A549 (cell line): ENCODE measurements around the gene CIDEA. TPM values are rescaled to one million over a fixed set of nuclear protein-coding genes. Genes with fewer than 3 reads are reported as not detected.

ENCODE experiments used
- ATAC-seq, 2 experiments: fragments of 200-7000 bp in 1 of 2; fragments of >200 bp in 1 of 2; cut with Nextera tagmentation in 1 of 2; cut with Tn5 transposase in 1 of 2; 3 replicates each; pipeline versions ENCODE4 v1.8.0 to v1.9.1; 2018 to 2020; ENCODE audit warnings: mild to moderate bottlenecking in 1 of 2, moderate library complexity in 1 of 2
- CTCF ChIA-PET: fragments of 300-600 bp; sonication (Branson Sonifier 250); formaldehyde crosslinking; extraction: SDS; loops from one replicate; lab custom pipeline; 2021; ENCODE audit warnings: antibody characterized with exemption, inconsistent platforms; lab: Yijun Ruan, JAX
- POLR2A ChIA-PET: fragments of 350-600 bp; formaldehyde crosslinking; extraction: SDS; loops from one replicate; lab custom pipeline; 2021; ENCODE audit warnings: antibody characterized with exemption, inconsistent platforms; lab: Yijun Ruan, JAX
- DNase-seq, 2 experiments: peaks; one replicate each; pipeline versions ENCODE4 v3.0.0 to v3.0.0-alpha.2; 2011 to 2016; ENCODE audit warnings: low read depth in 1 of 2, low spot score in 1 of 2
- FAIRE-seq: peaks from 2 replicates; lab custom pipeline; 2011; peaks lifted over from hg19 to GRCh38; lab: Jason Lieb, UNC
- H3K27ac ChIP-seq, 2 experiments: fragments of >200 bp; sonication (Bioruptor Twin); formaldehyde crosslinking; 3 replicates each; pipeline ENCODE4 v1.5.1; 2016 to 2017
- H3K4me1 ChIP-seq: fragments of >200 bp; sonication (Bioruptor Twin); formaldehyde crosslinking; 3 replicates; pipeline ENCODE4 v1.6.1; 2016
- H3K4me2 ChIP-seq: fragments of >200 bp; sonication (Bioruptor Twin); formaldehyde crosslinking; 3 replicates; pipeline ENCODE4 v1.6.1; 2016
- H3K4me3 ChIP-seq: fragments of >200 bp; sonication (Bioruptor Twin); formaldehyde crosslinking; 3 replicates; pipeline ENCODE4 v1.5.1; 2016
- H3K9me3 ChIP-seq: fragments of >200 bp; sonication (Bioruptor Twin); formaldehyde crosslinking; 3 replicates; pipeline ENCODE4 v1.6.1; 2016
- CBX2 ChIP-seq: fragments of 200-600 bp; sonication (generic); IDR thresholded peaks from 2 replicates; pipeline ENCODE4 v1.6.1; 2016; ENCODE audit warnings: low read depth, mild to moderate bottlenecking, borderline replicate concordance
- CBX8 ChIP-seq: fragments of 200-600 bp; sonication (generic); IDR thresholded peaks from 2 replicates; pipeline ENCODE4 v1.6.1; 2016
- CEBPB ChIP-seq, 2 experiments: fragments of >200 bp in 1 of 2; sonication (Bioruptor Twin) in 1 of 2; formaldehyde crosslinking in 1 of 2; IDR thresholded peaks; 2 replicates each; pipeline ENCODE4 v1.6.1; 2012 to 2016
- CHD2 ChIP-seq: fragments of 150-350 bp; IDR thresholded peaks from 2 replicates; pipeline ENCODE4 v1.6.1; 2014; ENCODE audit warnings: low read length; ENCODE audit not compliant: partially characterized antibody
- CHD4 ChIP-seq: fragments of 200-600 bp; sonication (generic); IDR thresholded peaks from 2 replicates; pipeline ENCODE4 v1.6.1; 2016; ENCODE audit warnings: antibody characterized with exemption, mild to moderate bottlenecking, borderline replicate concordance
- CTCF ChIP-seq: fragments of >200 bp; sonication (Bioruptor Twin); formaldehyde crosslinking; IDR thresholded peaks from 3 replicates; pipeline ENCODE4 v1.5.1; 2016
- HES2 ChIP-seq: fragments of >200 bp; sonication (Bioruptor Twin); formaldehyde crosslinking; IDR thresholded peaks from 2 replicates; pipeline ENCODE4 v1.6.1; 2016
- HMGXB4 ChIP-seq: fragments of 250-450 bp; sonication (Bioruptor Pico); IDR thresholded peaks from 2 replicates; pipeline ENCODE4 v1.5.0; 2021; ENCODE audit warnings: mild to moderate bottlenecking, moderate library complexity, borderline replicate concordance
- HOXA7 ChIP-seq: fragments of 250-450 bp; sonication (Bioruptor Pico); IDR thresholded peaks from 2 replicates; pipeline ENCODE4 v1.5.0; 2020; ENCODE audit warnings: mild to moderate bottlenecking, moderate library complexity
- KDM1A ChIP-seq: fragments of 200-600 bp; sonication (generic); IDR thresholded peaks from 2 replicates; pipeline ENCODE4 v1.6.1; 2016; ENCODE audit warnings: low read depth, mild to moderate bottlenecking
- PHF8 ChIP-seq: fragments of 200-600 bp; sonication (generic); IDR thresholded peaks from 2 replicates; pipeline ENCODE4 v1.6.1; 2016; ENCODE audit warnings: low read depth, mild to moderate bottlenecking, antibody characterized with exemption, moderate library complexity, borderline replicate concordance
- POLR2AphosphoS2 ChIP-seq: conservative IDR thresholded peaks from 2 replicates; pipeline ENCODE4 v1.6.1; 2012; ENCODE audit warnings: low read length, improper control_type of control experiment, inconsistent platforms
- RFX5 ChIP-seq: fragments of 450-650 bp; IDR thresholded peaks from 2 replicates; pipeline ENCODE4 v1.7.1; 2014; ENCODE audit warnings: antibody characterized with exemption, mild to moderate bottlenecking, moderate library complexity
- TP53 ChIP-seq: fragments of 250-450 bp; sonication (Bioruptor Pico); IDR thresholded peaks from 2 replicates; pipeline ENCODE4 v1.5.0; 2021; ENCODE audit warnings: mild to moderate bottlenecking, moderate library complexity
- USF2 ChIP-seq: fragments of 450-650 bp; IDR thresholded peaks from 2 replicates; pipeline ENCODE4 v1.6.1; 2014; ENCODE audit warnings: antibody characterized with exemption
- ZFP36 ChIP-seq: fragments of 450-650 bp; IDR thresholded peaks from 2 replicates; pipeline ENCODE4 v1.6.1; 2014; ENCODE audit warnings: borderline replicate concordance; ENCODE audit not compliant: partially characterized antibody
- WGBS: methylation state at CpG from one replicate; pipeline ENCODE4 v1.1.6; 2017; ENCODE audit errors: missing lambda C conversion rate; 5-methylcytosine and 5-hydroxymethylcytosine counted together
- polyA plus RNA-seq, 4 experiments: library from polyadenylated mRNA; depleted of rRNA in 3 of 4; stranded (reverse); fragments of >200 nt; fragmentation: RNase III in 1 of 4; extraction: RNeasy Plus Mini Kit Qiagen cat#74134 plus additional on column Dnase treatment in 1 of 4; gene quantifications; 2 replicates in 3 of 4; 3 replicates in 1 of 4; pipeline ENCODE4 v1.2.3, GENCODE V29; 2011 to 2017

CIDEA gene
- polyA plus RNA-seq, 2 of the 4 experiments (the other 2 are of a cell fraction), result not detected

GRCh38 chr18:12296457-12296856 is 42.3 kb downstream of the CIDEA start:
- TF ChIP-seq HOXA7 (CRISPR knock-in tag), result no peak
- TF ChIP-seq TP53, result no peak
- TF ChIP-seq CBX2, result no peak
- no peak for TF ChIP-seq CBX8
- TF ChIP-seq CEBPB (IDR thresholded peaks at IDR 0.05), result no peak
- TF ChIP-seq RFX5, result no peak
- WGBS, result 89% methylated on average over 1 of the region's 1 CpG
- H3K27ac ChIP-seq, result no peak overlapping the region
- FAIRE-seq (no peak), ATAC-seq (no peak), DNase-seq (no peak)
- H3K9me3 ChIP-seq, result no peaks in the 10 kb centered on the region
- POLR2A ChIA-PET, result interaction anchor here (1.0 kb wide), 1 partner anchor 9 kb away, joined by 4 read pairs; no protein-coding TSS in a partner anchor
- CTCF ChIA-PET, result interaction anchor here (2.2 to 4.8 kb wide), 2 partner anchors 24 to 31 kb away, joined by 11 to 20 read pairs; no protein-coding TSS in a partner anchor
- no peak overlapping the region for H3K4me3 ChIP-seq
- no peaks in the 10 kb centered on the region for H3K4me1 ChIP-seq
- no peak overlapping the region for H3K4me2 ChIP-seq

GRCh38 chr18:12299862-12300261 is 45.7 kb downstream of the CIDEA start:
- 53% methylated on average over 2 of the region's 2 CpGs for WGBS
- Histone ChIP-seq H3K4me3 (no peak overlapping the region), H3K4me1 (no peaks in the 10 kb centered on the region), H3K9me3 (no peaks in the 10 kb centered on the region), H3K27ac (no peak overlapping the region), H3K4me2 (no peak overlapping the region)
- POLR2A ChIA-PET, result no interaction called here
- no peak for ATAC-seq
- FAIRE-seq, result no peak
- CTCF ChIA-PET, result interaction anchor here (1.8 kb wide), 1 partner anchor 28 kb away, joined by 4 read pairs; no protein-coding TSS in a partner anchor
- DNase-seq, result no peak
- TF ChIP-seq CHD2, result no peak
- TF ChIP-seq ZFP36, result no peak
- no peak for TF ChIP-seq USF2
- TF ChIP-seq POLR2AphosphoS2, result no peak
- no peak for TF ChIP-seq CHD4
- TF ChIP-seq HMGXB4, result no peak

GRCh38 chr18:12301263-12302005 is 47.3 kb downstream of the CIDEA start:
- no peak for DNase-seq
- ChIA-PET POLR2A (no interaction called here), CTCF (no interaction called here)
- Histone ChIP-seq H3K4me1 (0 out of 3 replicates have a peak, but pooled peaks cover 3% of the 10 kb centered on the region), H3K4me3 (no peak overlapping the region), H3K4me2 (no peak overlapping the region), H3K27ac (no peak overlapping the region), H3K9me3 (no peaks in the 10 kb centered on the region)
- 72% methylated on average over 13 of the region's 13 CpGs for WGBS
- no peak for ATAC-seq
- no peak for FAIRE-seq
- TF ChIP-seq KDM1A, result no peak
- TF ChIP-seq CTCF, result no peak
- TF ChIP-seq CEBPB (IDR thresholded peaks at IDR 0.05), result no peak
- TF ChIP-seq HES2, result no peak
- TF ChIP-seq PHF8, result no peak
- no peak for TF ChIP-seq CHD2
